Activated CD8-positive, alpha-beta memory T cell treated with anti-CD3 and anti-CD28 coated beads for 48 hours (primary cell): ENCODE data around the gene C6orf120.

Experiments used
- DNase-seq, 3 experiments: peaks; one replicate each; pipeline ENCODE4 v3.0.0-alpha.2; 2020; ENCODE audit warnings: low read depth in 2 of 3, low spot score in 2 of 3

The C6orf120 gene

DNA sequence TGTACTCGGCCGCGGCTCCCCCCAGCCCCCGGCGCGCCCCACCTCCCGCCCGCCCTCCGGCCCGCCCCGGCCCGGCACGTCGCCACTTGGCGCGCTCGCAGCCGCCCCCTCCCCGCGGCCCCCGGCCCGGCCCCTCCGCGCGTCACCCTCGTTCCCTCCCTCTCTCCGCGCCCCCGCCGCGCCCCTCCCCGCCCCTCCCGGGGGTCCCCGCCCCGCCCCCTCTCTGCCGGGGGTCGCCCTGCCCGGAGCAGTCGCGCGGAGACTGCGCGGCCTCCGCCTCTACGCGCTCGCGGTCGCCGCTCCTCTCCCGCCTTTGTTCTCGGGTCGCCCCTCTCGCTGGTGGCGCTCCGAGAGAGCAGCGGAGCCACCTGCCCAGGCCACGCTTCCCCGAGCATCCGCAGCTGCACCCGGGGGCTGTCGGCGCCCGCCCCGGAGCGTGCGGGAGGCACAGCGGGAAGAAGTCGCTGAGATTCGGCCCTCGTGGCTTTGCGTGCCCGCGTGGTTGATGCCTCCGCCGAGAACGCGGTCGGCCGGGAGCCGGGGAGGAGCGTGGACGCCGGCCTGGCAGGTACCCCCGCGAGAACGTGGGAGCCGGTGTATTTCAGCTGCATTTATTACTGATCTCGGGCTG, 22.7 kb downstream of the C6orf120 start, which contains the start of gene PHF10:
Gene PHF10, minus strand, starts transcription at position 7 of the 631 bp plus-strand sequence. CDS start 569 bp downstream, outside the sequence.
- peak; percentile 44 to 59 (median 48) for DNase-seq

- no peak for DNase-seq
Observed at GRCh38 chr6:169725125-169726048, 23.5 kb downstream of the C6orf120 start.

- no peak for DNase-seq
Observed at GRCh38 chr6:169726049-169726400, 24.1 kb downstream of the C6orf120 start.

DNA sequence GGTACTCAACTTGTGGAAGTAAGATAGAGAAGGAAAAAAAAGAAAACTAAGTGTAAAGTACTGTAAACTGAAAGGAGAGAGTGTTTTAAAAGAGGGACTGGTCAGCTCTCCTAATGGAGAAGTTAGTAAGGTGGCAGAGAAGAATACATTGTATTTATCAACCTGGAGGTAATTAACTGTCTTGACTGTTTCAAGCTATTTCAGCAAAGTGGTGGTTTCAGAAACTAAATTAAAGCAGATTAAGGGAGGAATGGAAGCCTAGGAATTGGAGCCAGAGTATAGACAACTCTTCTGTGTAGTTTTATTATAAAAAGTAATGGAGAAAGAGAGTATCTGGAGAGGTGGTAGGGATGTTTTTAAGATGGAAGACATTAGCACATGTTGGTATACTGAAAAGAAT, 25.0 kb downstream of the C6orf120 start:
- no peak for DNase-seq

GRCh38 chr6:169729961-169730360, 28.0 kb downstream of the C6orf120 start:
- no peak for DNase-seq

- DNase-seq: no peak
Observed at GRCh38 chr6:169738204-169738975, 36.5 kb downstream of the C6orf120 start.

GRCh38 chr6:169738976-169739529, 37.1 kb downstream of the C6orf120 start:
- no peak for DNase-seq

DNA sequence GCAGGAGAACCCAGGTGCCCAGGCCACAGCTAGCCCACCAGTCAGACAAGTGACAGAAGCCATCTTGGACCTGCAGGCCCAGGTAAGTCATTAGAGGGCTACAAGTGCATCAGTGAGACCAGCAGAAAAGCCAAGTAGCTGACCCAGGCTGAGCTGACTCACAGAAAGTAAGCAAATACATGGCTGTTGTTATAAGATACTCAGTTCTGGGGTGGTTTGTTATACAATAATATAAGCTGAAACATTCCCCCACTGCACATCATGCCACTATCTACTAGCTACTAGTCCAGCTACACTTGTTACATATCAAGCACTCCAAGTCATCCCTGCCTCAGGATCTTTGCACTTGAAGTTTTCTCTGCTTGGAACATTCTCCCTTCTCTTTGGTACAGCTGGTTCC, 39.4 kb downstream of the C6orf120 start:
- no peak for DNase-seq

DNA sequence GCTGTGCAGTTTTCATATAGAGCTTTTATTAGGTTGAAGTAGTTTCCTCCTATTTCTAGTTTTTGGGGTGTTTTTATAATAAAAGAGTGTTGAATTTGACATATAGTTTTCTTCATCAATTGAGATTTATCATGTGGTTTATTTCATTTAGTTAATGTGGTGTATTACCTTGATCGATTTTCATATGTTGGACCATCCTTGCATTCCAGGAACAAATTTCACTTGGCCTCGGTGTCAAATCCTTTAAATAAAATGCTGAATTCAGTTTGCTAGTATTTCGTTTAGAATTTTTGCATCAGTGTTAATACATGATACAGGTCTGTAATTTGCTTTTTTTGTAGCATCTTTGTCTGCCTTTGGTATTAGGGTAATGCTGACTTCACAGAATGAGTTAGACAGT, 43.5 kb downstream of the C6orf120 start:
- DNase-seq: no peak

DNA sequence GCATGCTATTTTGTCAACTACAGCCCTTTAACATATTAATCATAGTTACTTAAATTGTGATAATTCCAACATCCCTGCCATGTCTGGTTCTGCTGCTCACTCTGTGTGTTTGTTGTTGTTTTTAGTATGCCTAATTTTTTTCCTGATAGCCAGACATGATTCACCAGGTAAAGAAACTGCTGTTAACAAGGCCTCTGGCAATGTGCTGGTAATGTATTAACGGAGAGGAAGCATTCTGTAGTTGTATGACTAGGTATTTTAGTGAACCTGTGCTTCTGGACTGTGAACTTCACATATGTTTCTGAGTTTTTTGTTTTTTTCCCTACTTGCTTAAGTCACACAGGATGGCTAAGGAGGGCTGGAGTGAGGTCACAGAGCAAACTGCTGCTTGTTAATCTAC, 44.6 kb downstream of the C6orf120 start:
- no peak for DNase-seq

DNA sequence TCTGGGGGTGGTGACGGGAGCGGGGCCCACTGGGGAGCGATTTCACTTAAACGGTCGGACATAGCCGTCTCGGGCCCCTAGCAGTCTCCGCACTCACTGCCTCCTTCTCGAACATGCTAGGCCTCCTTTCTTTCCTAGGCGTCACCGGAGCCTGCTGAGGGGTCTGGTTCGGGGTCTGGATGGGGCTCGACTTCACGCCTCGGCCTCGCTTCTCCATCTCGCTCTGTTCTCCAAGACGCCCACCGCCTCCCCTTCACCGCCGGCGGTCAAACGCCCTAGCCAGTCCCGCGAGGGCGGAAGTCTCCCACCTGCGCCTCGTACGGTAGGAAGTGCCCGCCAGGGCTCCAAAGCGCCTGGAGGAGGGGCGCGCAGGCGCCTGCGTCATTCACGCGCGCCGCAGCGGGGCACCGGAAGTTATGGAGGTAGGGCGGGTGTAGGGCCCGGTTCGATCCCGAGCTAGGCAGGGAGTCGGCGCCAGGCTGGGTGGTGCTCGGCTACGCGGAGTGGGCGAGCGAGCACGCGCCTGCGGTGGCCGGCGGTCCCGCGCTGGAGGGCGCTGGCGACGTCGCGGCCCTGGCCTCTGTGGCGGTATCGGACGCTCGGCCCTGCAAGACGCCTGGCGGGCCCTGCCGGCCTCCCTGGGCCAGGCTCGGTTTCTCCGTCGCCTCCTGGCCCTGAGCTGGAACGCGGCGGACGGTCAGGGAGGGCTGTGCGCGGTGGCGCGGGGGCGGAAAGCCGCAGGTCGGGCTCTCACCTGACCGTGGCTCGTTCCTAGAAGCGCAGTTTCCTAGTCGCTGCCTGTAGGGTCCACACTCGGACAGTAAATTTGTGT, 49.5 kb downstream of the C6orf120 start, which contains the start of the genes DYNLT2 and ERMARD:
Gene DYNLT2, minus strand, starts transcription at position 331 of the 832 bp plus-strand sequence. Its CDS starts 114 bp downstream, at position 217.
Gene ERMARD, plus strand, starts transcription at position 381 of the 832 bp plus-strand sequence. Its CDS starts 36 bp downstream, at position 417.
- DNase-seq: peak; percentile 88 to 94 (median 92)

DNA sequence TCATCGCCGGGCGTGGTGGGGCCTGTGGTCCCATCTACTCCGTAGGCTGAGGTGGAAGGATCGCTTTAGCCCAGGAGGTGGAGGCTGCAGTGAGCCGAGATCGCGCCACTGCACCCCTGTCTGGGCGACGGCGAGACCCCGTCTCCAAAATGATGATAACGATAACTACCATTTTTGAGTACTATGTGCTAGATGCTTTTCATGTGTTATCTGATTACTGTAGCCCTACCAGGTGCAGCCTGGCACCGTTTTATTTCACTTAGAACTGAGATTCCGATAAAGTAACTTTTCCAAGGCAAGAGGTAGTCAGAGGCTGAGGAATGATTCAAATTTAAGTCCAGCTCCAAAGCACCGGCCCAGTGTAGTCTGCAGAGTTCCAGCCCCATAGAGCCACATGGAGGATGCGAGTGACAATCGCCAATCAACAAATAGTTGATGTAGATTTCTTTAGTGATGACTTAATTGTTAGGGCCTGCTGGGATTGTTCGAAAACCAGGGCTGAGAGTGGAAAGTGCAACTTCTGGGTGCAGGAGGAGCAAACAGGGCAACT, 50.2 kb downstream of the C6orf120 start:
- no peak for DNase-seq
